NCI-H345 treated with DMSO at 0.1 percent for 48 hours (cell line): Measurements from ENCODE around the gene PLXNB1.
"Not testable (repeated sequence)": the region's sequence is repeated elsewhere in the genome, so short reads cannot be mapped to it uniquely, and the experiment has no call there.

Source experiments
- DNase-seq: peaks from one replicate; lab custom pipeline; 2025; ENCODE audit not compliant: unreplicated experiment; lab: John Stamatoyannopoulos, UW

The PLXNB1 gene

DNA sequence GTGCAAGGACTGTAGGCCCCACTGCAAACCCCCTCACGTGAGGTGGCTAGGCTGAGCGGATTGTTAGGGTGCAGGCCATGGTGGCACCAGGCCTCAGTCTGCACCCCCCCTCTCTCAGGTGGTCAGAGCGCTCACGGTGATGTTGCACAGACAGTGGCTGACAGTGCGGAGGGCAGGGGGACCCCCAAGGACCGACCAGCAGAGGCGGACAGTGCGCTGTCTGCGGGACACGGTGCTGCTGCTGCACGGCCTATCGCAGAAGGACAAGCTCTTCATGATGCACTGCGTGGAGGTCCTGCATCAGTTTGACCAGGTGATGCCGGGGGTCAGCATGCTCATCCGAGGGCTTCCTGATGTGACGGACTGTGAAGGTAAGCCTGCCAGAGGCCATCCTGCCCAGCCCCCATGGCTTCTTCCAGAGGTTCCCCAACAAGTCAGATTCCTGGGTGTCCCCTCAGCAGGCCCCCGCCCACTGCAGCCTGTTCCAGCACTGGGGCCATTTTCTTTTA lies 34.9 kb upstream of the PLXNB1 start:
- no peak for DNase-seq

DNA sequence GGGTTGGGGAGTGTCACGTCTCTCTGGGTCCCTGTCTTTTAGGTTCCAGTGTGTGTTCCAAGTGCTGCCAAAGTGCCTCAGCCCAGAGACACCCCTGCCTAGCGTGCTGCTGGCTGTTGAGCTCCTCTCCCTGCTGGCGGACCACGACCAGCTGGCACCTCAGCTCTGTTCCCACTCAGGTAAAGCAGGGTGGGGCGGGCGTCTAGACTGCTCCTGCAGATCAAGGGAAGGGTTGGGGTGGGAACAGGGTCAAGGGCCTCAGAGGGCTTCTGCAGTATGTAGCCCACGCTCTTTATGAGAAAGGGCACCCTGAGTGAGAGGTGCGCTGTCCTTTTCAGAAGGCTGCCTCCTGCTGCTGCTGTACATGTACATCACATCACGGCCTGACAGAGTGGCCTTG lies 33.8 kb upstream of the PLXNB1 start:
- DNase-seq: no peak

DNA sequence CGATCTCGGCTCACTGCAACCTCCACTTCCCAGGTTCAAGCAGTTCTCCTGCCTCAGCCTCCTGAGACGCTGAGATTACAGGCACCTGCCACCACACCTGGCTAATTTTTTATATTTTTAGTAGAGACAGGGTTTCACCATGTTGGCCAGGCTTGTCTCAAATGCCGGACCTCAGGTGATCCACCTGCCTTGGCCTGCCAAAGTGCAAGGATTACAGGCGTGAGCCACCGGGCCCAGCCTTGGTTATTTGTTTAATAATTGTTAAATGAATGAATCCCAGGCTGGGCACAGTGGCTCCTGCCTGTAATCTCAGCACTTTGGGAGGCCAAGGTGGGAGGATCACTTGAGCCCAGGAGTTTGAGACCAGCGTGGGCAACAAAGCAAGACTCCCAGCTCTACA lies 31.9 kb upstream of the PLXNB1 start:
- not testable (repeated sequence) for DNase-seq

DNA sequence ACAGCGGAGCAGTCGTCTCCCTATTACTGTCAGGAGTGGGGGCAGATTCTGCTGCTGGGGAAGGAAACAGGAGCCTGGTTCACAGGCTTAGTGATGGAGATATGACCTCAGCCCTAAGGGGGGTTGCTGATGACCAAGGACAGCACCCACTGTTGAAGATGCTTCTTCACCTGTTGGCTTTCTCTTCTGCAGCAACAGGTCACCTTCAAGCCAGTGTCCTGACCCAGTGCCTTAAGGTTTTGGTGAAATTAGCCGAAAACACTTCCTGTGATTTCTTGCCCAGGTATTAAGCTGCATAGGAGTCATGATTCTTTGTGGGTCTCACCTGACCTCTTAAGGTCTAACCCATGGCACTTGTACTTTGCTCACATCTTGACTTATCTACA lies 30.6 kb upstream of the PLXNB1 start:
- no peak for DNase-seq

DNA sequence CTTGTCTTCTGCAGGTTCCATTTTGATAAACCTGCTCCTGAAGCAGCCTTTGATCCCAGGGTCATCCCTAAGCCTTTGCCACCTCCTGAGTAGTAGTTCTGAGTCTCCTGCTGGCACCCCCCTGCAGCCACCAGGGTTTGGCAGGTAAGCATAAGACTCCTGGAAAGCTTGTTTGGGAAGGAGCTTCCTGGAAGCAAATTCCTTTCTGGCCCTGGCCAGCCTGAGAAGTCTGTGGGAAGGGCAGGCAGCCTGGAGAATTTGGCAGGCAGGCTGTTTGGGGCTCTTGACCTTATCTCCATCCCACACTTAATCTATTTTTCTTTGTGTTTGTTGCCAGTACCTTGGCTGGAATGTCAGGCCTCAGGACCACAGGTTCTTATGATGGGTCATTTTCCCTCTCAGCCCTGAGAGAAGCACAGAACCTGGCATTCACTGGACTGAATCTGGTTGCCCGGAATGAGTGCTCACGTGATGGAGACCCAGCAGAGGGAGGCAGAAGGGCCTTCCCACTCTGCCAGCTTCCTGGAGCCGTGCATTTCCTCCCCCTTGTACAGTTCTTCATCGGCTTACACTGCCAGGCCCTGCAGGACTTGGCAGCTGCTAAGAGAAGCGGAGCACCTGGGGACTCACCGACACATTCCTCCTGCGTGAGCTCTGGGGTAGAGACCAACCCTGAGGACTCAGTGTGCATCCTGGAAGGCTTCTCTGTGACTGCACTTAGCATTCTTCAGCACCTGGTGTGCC lies 30.1 kb upstream of the PLXNB1 start:
- no peak for DNase-seq

DNA sequence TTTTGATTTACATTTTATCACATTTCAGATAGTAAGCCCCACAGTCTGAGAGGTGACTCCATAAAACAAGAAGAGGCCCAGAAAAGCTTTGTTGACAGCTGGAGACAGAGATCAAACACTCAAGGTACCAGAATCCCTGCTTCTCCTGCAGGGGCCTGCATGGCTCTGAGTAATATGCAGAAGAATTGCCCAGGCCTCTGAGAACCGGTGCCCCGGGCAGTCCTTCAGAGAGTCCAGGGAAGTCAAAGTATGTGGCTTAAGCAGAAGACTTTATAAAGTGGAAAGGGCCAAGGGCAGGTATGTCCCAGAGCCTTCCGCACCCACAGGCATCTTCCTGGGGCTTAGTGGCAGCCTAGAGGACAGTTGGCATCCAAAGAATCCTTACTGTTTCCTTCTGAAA lies 29.4 kb upstream of the PLXNB1 start:
- no peak for DNase-seq

DNA sequence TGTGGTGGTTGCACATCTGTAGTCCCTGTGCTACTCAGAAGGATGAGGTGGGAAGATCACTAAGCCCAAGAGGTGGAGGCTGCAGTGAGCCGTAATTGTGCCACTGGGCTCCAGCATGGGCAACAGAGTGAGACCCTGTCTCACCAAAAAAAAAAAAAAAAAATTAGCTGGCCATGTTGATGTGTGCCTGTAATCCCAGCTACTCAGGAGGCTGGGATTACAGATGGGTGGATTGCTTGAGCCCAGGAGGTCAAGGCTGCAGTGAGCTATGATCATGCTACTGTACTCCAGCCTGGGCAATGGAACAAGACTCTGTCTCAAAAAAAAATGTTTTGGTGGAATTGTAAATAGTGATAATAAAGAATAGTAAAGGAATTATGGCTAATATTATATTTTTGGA lies 26.6 kb upstream of the PLXNB1 start:
- no peak for DNase-seq

DNA sequence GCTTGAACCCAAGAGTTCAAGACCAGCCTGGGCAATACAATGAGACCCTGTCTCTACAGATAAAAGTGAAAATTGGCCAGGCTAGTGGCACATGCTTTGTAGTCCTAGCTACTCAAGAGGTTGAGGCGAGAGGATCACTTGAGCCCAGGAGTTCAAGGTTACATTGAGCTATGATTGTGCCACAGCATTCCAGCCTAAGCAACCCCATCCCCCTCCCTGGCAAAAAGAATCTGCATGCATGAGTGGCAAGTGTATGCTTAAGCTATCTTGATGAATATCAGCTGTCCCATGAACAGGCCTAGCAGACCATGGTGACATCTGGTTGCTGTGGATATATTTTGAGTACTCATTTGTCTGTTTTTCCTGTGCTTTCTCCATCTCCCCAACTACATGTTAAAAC lies 21.4 kb upstream of the PLXNB1 start:
- DNase-seq: no peak

DNA sequence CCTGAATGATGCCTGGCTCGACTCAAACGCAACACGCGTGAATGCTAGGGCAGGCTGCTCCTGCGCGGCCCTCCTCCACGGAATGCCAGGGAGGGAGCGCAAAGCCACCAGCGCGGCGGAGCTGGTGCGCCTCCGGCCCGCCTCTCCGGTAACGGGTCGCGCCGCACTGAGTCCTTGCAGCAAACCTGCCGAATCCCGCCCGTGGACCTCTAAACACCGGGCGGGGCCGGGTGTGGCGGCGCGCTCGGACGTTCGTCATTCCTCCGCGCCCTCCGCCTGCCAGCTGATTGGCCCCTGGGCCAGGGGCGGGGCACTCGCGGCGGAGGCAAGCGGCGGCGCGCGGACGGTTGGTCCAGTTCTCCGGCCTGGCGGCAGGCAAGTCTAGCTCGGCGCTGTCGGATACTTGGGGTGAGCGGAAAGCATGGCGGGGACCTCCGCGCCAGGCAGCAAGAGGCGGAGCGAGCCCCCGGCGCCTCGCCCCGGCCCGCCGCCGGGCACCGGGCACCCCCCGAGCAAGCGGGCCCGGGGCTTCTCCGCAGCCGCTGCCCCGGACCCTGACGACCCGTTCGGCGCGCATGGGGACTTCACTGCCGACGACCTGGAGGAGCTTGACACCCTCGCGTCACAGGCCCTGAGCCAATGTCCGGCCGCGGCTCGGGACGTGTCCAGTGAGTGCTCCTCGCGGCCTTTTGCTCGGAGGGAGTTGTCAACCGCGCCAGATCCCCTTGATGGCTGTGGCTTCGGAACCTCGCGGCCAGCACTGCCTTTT lies 16.7 kb upstream of the PLXNB1 start, which contains the start of gene ATRIP:
Gene ATRIP, plus strand, starts transcription at position 313 of the 769 bp plus-strand sequence. Its CDS starts 109 bp downstream, at position 422.
- peak; percentile 48 for DNase-seq

DNA sequence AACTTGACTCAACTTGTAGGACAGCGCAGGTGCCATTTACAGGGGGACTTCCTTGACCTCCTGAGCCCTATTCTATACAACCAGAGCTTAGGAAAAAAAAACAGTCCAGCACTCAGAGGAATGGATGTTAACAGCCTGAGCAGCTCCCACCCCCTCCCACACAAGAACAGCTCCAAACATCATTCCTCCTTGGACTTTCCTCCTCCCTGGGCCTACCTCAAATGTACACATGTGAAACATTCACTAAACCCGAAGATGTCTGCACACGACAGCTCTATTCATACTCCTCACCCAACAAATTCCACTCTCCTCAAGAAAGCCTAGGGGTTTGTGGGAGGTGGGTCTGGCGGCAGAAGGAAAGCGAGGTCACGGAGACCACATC lies 16.1 kb upstream of the PLXNB1 start:
- DNase-seq: no peak

DNA sequence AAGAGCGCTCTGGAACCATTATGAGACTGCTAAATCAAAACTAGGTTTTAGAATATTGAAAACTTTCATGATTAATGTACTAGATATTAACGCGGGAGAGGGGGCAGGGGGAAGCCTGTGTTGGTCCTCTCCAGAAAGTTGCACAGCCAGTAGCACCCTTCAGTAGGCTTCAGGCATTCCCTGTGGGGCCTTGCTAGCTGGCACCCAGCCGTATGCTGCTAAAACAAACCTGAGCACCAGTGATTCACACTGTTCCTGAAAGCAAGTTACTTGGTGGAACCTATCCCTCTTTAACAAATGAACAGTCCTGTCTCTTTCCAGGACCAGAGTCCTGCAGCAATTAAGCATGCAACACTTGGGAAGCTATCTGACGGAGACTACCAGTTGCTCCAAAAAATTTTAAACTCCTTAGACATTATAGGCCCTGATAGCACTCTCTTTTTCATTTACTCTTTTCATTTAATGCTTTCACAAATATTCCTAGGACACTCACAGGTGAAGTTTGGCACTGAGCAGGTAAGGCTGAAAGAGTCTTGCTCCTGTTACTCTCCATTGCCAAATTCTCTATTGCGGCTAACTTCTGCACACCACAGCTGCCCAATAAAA lies 15.5 kb upstream of the PLXNB1 start:
- no peak for DNase-seq

DNA sequence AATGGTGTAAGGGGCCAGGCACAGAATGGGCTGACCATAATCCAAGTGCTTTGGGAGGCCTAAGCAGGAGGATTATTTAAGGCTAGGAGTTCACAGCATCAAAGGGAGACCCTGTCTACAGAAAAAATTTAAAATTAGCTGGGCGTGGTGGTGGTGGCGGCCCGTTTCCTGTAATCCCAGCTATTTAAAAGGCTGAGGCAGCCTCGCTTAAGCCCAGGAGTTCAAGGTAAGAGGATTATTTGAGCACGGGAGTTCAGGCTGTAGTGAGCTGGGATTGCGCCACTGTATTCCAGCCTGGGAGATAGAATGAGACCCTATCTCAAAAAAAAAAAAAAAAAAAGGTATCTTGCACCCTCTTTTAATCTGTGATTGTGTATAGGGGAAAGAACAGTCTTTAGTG lies 12.1 kb upstream of the PLXNB1 start:
- no peak for DNase-seq

DNA sequence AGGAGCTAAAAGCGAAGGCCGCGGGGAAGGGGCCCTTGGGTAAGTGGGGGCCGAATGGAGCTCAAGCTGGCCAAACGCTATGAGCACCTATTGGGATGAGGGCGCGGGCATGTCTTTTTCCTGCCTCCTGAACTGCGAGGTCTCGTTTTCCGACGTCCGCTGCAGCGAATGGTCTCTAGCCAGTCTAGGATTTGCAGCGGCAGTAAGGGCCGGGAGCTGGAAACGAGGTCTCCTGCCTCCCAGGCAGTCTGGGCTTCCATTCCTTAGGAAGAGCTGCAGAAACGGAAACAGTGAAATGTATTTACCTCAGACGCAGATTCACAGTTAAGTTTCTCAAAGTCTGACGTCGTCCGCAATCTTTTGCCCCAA lies 10.7 kb upstream of the PLXNB1 start:
- no peak for DNase-seq

DNA sequence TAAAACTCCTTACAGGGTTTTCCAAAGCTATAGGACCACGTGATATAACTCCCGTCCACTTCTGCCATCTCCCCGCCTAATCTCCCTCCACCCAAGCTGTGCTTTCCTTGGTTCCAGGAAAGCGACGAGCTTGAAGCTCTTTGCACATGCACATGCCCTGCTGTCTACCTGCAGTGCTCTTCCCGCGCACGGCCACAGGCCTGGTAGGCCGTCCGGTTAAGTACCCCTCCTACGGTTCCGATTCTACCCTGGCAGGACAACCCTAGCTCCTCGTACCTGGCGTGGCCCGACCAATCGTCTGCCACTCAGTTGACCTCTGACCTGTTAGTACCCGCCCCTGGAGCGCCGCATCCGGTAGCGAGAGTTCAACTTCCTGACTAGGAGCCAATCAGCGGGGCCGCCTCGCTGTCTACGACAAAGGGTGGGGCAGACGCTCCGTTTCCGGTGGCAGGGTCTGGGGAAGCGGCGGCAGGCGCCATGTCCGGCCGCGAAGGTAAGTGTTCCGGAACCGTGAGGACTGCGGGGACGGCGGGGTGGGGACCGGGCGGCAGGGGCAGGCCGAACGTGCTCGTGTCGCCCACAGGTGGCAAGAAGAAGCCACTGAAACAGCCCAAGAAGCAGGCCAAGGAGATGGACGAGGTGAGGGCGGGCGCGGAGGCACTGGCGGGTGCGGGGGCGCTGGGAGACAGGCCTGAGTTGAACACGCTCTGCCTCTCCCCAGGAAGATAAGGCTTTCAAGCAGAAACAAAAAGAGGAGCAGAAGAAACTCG lies 10.1 kb upstream of the PLXNB1 start, which contains the start of the genes CCDC51 and TMA7:
Gene CCDC51, minus strand, starts transcription at position 300 of the 770 bp plus-strand sequence. CDS start 4,991 bp downstream, outside the sequence.
Gene TMA7, plus strand, starts transcription at position 438 of the 770 bp plus-strand sequence. Its CDS starts 40 bp downstream, at position 478.
- peak; percentile 87 for DNase-seq

DNA sequence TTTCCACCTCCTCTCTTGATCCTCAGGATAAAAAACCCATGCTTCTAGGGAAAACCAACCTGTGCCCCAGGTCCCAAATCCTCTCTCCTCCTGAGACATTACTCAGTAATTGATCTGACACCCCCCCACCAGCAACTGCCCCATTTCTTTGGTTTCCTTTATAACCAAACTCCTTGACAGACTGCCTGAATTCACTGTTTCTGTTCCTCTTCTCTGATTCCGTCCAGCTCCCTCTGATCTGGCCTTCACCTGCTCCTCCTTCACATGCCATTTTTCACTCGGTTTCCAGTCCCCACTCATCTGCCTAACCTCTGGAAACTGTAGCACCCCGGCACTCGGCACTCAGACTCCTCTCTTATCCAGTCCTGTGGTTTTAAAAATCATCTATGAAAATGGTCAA lies 7.9 kb upstream of the PLXNB1 start:
- DNase-seq: no peak

DNA sequence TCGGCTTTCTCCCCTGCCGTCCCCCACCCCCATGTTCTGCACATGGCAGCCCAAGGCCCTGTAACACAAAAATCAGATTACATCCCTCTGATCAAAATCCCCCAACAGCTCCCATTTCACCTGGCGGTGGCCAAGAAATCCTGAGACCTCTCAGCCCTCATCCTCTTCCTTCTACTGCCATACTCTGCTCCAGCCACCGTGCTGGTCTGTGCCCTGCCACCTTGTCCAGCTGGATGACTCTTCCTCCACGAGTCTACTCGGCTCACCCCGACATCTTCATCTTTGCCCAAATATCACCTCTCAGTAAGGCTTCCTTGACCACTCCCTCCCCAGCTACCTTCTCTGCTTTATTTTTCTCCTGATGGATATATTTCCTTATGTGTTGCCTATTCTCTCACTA lies 7.0 kb upstream of the PLXNB1 start:
- no peak for DNase-seq

DNA sequence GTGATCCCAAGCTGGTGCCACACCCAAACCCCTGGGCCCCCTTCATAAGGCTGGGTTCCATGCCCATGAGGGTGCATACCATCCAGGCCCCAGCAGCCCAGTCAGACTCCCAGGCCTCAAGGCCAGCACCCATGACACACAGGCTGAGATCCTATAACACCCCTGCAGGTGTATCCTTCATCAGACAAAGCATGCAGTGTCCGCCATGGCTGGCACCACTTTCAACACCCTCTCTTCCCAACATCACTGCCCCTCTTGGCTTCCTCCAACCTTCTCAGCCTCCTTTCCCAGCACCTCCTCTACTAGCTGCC lies 6.5 kb upstream of the PLXNB1 start:
- DNase-seq: no peak

DNA sequence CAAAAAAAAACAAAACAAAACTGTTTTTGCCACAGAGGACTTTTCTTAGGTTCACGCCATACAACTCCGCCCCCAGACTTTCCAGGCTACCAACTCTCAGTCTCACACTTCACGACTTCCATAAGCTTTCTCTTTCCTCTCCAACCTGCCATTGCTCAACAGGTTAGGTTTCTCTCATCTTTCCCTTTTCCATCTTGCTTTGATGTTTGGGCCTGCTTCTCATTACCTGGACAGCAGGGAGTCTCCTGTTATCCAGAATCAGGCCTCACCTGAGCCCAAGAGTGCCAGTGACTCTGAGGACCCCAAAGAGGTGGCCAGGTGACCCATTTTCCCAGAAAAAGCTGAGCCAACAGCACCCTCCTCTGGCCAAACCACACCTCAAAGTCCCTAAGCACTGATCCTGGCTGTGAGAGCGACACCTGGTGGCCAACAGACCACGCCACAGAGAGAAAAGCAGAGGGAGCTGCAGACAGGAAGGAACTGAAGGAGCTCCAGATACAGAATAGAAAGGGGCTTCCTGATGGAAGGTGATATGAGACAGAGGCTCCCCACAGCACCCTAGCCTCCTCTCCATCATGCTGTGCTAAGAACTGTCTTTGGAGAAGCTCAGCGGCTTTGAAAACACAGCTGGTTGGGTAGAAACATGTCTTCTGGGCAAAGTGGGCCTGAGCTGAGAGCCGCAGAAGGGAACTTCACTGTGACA lies 6.0 kb upstream of the PLXNB1 start:
- peak; percentile 60 for DNase-seq

DNA sequence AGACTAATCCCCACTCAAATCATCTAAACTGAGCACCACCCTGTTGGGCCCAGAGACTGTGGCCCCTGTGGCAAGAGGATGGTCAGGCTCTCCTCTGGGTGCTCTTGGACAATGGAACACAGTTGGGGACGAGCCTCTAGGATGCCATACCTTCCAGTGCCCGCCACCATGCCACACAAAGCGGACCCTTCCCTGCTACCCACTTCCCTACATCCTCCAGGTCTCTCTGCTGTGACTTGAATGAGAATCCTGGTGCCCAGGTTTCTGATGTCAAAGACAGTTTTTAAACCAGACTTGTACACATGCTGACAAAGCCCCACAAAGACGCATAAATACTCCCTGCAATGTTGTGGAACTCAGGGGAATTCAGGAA lies 5.3 kb upstream of the PLXNB1 start:
- no peak for DNase-seq

DNA sequence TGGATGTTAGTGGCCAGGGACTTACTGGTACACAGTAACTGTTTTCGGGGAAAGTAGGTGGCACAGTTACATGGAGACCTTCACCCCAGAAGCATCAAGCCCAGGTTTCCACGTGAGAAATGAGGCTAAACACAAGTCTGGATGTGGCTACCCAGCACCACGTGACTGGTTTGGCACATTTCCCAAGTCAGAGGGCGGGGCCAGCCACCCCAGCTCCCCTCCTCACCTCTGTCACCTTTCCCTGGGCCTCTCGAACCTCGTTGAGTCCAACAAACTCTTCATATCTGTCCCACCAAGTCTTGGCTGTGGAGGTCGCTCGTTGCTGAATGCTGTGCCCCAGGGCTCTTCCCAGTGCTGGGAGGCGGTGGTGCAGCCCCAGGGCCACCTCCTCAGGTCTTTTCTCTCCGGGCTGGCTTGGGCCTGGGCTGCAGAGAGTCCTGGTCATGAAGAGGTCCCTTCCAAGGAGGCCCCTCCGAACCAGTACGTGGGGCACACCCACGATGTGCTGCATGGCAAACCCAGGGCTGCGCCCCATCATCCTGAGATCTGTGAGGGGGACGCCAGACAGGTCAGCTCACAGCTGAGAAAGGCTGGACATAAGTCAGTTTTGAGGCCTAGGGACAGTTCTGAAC lies 4.8 kb upstream of the PLXNB1 start:
- DNase-seq: no peak
